Stimulated activated CD4-positive, alpha-beta T cell treated with anti-CD3 and anti-CD28 coated beads, Interleukin-4, amount 100 ng/mL, for 1 hour (primary cell): ENCODE measurements around the gene TMEM163.
"Not testable (repeated sequence)": the region's sequence is repeated elsewhere in the genome, so short reads cannot be mapped to it uniquely, and the experiment has no call there.

Source experiments
- DNase-seq: peaks from one replicate; pipeline ENCODE4 v3.0.0-alpha.2; 2020

The TMEM163 gene

DNA sequence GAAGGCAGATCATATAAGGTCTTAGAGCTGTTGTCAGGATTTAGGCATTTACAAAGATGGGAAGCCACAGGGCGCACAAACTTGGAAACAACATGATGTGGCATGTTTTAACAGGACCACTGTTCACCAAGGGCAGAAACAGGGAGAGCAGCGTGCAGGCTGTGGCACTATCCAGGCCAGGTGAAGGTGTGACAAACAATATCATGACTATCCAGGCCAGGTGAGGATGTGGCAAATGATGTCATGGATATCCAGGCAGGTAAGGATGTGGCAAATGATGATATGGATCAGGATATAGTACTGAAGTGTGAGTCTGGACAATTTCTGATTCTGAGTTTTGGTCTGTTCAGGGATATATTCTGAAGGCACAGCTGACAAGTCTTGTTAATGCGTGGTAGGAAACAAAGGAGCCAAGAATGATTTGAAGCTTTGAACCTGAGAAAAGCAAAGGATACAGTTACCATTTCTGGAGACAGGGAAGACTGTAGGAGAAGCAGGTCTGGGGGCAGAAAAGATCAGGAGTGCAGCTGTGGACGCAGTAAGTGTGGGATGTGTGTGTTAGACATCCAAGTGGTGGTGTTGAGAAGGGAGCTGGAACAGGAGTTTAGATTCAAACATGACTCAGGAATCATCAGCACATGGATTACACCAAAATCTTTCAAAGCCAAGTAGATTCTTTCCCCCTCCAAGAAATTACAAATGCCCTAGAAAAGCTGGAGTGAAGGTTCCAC lies 205.9 kb downstream of the TMEM163 start:
- no peak for DNase-seq

- no peak for DNase-seq
Measured at GRCh38 chr2:134508391-134508790, 210.4 kb downstream of the TMEM163 start.

- DNase-seq: no peak
Measured at GRCh38 chr2:134507697-134508096, 211.1 kb downstream of the TMEM163 start.

GRCh38 chr2:134507159-134507558 lies 211.6 kb downstream of the TMEM163 start:
- not testable (repeated sequence) for DNase-seq

DNA sequence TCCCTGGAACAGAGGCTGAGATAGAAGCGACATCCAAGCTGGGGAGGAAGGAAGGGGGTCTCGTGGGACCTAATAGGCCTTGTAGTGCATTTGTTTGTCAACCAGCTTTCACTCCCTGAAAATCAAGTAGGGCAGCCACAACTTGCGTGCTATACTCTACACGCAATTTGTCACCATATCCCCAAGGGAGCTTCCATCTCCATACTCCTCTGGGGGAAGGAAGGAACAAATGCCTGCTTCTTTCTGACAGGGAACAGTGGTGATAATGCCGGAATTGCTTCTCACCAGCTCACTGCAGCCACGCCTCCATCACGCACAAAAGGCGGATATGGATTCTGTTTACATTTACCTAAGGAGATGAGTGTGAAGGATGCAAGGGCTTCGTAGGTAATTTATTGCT lies 213.4 kb downstream of the TMEM163 start:
- DNase-seq: no peak

- no peak for DNase-seq
Measured at GRCh38 chr2:134504586-134505336, 214.0 kb downstream of the TMEM163 start.

DNA sequence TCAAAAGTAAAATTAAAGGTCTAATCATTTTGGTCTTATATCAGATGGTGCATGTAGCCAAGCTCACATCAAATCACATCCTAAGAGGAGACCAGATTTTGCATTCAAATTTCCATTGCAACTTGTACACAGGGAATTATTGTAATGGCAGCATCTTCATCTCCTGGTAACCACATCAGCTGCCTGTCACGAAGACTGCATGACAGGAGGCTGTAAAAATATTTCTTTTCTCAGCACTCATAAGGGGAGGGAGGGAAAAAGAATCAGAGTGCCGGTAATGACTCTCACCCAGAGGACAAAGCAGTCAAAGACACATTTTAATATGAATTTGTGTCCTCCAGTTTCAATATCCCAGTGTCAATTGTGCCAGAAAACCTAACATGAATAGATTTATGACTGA lies 216.7 kb downstream of the TMEM163 start:
- DNase-seq: no peak

- DNase-seq: no peak
Measured at GRCh38 chr2:134501476-134502091, 217.2 kb downstream of the TMEM163 start.

- no peak for DNase-seq
Measured at GRCh38 chr2:134500211-134500935, 218.4 kb downstream of the TMEM163 start.

GRCh38 chr2:134499307-134499926 lies 219.4 kb downstream of the TMEM163 start:
- no peak for DNase-seq

DNA sequence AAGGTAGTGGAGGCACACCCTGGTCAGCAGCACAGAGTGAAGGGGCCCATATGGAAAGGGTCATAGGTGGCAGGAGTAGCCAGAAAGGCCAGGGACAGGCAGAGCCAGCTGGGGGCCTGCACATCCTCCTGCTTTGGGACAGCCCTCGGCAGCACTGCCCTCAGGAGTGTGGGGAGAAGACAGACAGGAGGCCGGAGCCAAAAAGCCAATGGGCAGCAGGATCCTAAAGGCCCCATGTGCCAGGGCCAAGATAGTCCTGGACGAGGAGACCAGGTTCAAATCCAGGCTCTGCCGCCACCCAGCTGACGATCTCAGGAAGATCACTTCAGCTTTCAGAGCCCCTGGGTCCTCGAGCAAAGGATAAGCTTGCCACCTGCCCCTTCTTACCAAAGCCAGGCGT lies 220.1 kb downstream of the TMEM163 start:
- DNase-seq: no peak

DNA sequence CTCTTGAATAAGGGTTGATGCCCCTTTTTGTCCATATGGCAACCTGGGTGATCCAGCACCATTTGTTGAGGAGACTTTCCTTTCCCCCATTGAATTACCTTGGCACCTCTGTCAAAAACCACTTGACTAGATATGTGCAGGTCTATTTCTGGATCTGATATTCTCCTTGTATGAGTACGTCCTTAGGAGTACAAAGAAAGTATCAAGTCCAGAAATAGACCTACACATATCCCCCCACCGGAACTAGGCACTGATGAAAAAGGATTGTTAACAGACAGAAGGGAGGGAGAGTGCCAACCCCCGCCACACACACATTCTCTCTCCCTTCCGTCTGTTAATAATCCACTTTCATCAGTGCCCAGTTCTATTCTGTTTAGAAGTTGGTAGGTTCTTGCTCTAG lies 225.0 kb downstream of the TMEM163 start:
- no peak for DNase-seq

DNA sequence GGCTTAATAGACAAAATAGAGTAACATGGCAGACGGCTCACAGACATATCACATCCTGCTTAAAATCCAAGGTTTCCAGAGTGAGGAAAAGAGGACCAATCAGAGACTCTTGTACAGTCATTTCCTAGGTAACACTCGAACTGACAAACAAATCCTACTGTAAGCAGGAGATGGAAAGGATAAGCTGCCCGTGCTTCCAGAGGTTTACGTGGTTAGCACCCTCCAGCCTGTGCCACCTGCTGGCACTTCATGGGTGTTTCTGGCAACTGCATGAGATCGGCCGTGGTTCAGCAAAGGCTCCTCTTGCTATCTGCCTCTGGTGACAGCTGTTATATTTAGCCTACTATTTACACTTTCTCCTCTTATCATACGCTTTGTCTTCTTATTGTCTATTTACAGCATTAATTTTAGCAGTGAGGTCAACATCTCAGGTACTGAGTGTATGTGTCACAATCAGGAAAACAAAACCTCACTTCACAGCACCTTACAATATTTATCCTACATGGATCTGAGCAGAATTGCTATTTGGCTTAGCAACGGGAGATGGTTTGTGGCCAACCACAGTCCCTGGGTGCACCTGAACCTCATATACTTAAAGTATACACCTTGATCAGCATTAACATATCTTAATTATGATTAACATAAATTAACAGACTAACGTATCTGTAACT lies 226.9 kb downstream of the TMEM163 start:
- no peak for DNase-seq

DNA sequence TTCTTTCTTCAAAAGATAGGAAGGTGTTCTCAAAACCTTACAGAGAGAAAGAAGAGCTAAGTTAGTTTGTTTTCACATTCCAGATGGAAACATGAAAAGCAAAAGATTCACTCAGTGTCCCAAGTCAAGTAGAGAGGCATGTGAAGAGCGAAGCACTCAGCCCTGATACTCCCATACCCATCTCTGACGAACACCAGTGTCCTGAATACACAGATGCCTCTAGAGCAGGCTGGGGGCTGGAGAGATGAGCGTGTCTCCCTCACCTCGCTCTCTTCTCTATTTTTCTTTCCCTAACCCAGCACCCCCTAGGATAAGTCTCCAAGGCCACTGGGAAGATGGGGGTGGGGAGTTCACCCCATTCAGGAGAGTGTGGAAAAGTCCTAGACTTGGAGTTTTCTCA lies 227.8 kb downstream of the TMEM163 start:
- no peak for DNase-seq

GRCh38 chr2:134490559-134490958 lies 228.2 kb downstream of the TMEM163 start:
- no peak for DNase-seq

DNA sequence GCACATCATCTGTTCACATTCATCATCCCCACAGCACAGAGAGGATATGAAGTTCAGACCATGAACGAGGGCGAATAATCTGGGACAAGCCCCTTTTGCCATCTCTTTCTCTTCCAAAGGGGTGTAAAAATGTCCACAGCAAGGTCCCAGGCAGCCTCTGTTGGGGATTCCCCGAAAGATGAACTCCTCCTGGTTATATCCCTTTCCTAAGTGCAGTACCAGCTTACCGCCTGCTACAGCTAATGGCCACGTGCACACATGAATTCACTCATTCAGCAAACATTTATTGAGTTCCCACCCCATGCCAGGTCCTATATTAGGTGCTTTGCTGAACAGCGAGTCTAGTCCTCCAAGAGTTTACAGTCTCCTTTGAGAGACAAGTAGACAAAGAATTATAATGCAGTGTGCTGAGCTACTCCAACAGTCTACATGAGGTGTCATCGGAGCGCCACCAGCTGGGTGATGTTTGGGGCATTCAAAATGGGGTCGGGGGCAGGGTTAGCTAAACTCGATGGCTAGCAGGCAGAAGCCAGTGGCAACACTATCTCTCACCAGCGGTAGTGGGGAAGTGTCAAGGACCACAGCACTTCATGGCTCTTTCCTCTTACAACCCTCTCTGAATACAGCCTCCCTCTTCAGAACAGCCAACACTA lies 228.9 kb downstream of the TMEM163 start:
- no peak for DNase-seq

DNA sequence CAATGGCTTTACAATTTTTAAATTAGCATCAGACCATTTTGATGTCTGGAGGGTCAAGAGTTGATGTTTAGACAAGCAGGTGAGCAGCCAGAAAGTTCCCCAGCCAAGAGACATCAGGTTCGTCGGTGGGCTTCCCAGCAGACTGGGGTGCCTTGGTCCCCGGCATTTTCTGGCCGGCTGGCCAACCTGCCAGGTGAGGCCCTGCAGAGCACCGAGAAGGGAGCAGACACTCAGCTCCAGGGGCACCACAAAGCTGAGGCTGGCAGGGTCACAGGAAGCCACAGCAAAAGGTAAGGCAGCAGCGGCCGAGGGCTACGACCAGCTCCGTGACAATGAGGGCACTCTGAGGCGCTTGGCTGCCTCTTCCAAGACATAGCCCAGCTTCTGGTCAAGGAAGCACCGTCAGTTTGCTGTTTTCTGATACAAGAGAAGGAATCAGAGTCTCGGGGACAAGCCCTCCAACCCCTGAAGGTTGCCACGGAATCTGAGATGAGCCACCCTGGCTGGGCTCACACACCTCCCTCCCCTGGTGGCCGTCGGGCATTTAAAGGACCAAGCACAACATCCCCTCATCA lies 235.9 kb downstream of the TMEM163 start:
- DNase-seq: no peak

- no peak for DNase-seq
Measured at GRCh38 chr2:134482131-134482723, 236.6 kb downstream of the TMEM163 start.

DNA sequence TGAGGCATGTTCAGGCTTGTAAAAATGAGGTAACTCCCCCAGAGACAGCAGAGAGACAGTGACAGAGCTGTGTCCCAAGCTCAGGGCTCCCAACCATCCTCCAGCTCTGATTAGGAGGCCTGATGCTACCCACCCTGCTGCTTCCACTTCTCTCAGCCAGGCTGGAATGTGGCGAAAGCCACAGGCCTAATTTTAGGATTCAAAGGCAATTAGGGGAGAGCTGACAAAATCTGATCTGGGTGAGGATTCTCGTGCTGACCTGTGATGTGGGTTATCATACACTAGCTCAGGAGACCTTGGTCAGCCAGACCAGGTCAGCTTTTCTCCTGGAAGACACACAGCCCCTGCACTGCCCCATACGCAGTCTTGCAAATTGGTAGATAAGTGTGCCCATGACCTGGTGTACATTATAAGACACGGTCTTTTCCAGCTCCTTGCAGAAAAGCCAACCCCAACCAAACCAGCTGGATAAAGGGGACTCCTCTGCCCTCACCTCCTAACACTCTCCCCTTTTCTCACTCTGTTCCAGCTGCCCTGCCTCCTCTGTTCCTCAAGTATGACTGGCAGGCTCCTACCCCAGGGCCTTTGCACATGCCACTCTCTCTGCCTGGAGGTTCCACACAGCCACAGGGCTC lies 239.0 kb downstream of the TMEM163 start:
- DNase-seq: no peak

- not testable (repeated sequence) for DNase-seq
Measured at GRCh38 chr2:134476982-134477381, 241.8 kb downstream of the TMEM163 start.
